ENCODE results near the gene PRPF40A. TPM values are rescaled to one million over a fixed set of nuclear protein-coding genes. Genes with fewer than 3 reads are reported as not detected.

The PRPF40A gene
- total and polyA plus RNA-seq, 2 experiments from 2014 or later = 86.1 to 112 TPM

DNA sequence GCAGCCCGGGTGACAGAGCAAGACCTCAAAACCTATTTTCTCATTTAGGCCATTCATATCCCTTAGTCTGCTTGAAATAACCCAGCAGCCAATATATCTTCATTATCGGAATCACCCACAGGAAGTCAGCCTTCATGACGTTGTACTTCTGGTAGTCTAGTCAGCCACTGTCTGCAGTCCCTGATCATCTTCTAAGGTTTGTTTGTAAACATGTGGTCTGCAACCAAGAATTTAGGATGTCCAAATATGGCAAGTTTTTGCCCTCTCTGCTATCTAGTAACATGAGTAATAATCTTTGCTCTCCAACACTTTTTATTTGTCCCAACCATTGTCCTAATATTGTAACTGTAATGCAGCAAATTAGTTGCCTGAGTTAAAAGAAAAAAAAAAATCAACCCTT lies 92.5 kb downstream of the PRPF40A start:
- Histone ChIP-seq H3K27ac (no peak overlapping the region), H3K4me3 (no peak overlapping the region), H4K20me1 (ENCODE audit: insufficient read depth) (no peaks in the 10 kb centered on the region), H3K9ac (no peak overlapping the region), H3K9me3 (ENCODE audit: low read depth) (no peaks in the 10 kb centered on the region), H3F3A (ENCODE audit: insufficient read depth) (peaks cover 10% of the 10 kb centered on the region; the same call in 1 of the 2 replicates), H3K4me2 (ENCODE audit: unreplicated experiment) (no peak overlapping the region), H3K27me3 (replicated peaks; ENCODE audit: insufficient read depth) (no peaks in the 10 kb centered on the region), H3K36me3 (ENCODE audit: low read depth) (peaks cover 3% of the 10 kb centered on the region; the same call in 1 of the 2 replicates), H3K79me2 (ENCODE audit: insufficient read depth) (no peaks in the 10 kb centered on the region), H3K9me2 (ENCODE audit: insufficient read depth) (no peaks in the 10 kb centered on the region), H2AFZ (no peak overlapping the region), H3K4me1 (ENCODE audit: insufficient read depth) (peaks cover 6% of the 10 kb centered on the region)
- in situ Hi-C loops (cut with MboI) = loop anchor here (5.0 to 25.0 kb wide), 2 partner anchors 433 to 588 kb away; no protein-coding TSS in a partner anchor
- WGBS, 2 experiments (ENCODE audit: low coverage in 1 of 2, low lambda C conversion rate in 2 of 2, missing lambda C conversion rate in 2 of 2) = 90 to 92% methylated on average over 3 of the region's 3 CpGs
- no peak for TF ChIP-seq EZH2phosphoT487 (IDR thresholded peaks at IDR 0.05; ENCODE audit: insufficient read depth, low read depth)
- TF ChIP-seq EZH2 (IDR thresholded peaks at IDR 0.05; ENCODE audit: insufficient read depth, poor library complexity, severe bottlenecking) = no peak
- no peak for DNase-seq

- Histone ChIP-seq H3K4me3 (no peak overlapping the region), H3K9ac (no peak overlapping the region), H4K20me1 (ENCODE audit: insufficient read depth) (no peaks in the 10 kb centered on the region), H3K79me2 (ENCODE audit: insufficient read depth) (no peaks in the 10 kb centered on the region), H2AFZ (no peak overlapping the region), H3F3A (ENCODE audit: insufficient read depth) (peaks cover 10% of the 10 kb centered on the region; the same call in 1 of the 2 replicates), H3K36me3 (ENCODE audit: low read depth) (peaks cover 8% of the 10 kb centered on the region; the same call in 1 of the 2 replicates), H3K4me2 (ENCODE audit: unreplicated experiment) (no peak overlapping the region), H3K27ac (no peak overlapping the region), H3K27me3 (replicated peaks; ENCODE audit: insufficient read depth) (no peaks in the 10 kb centered on the region), H3K9me3 (ENCODE audit: low read depth) (no peaks in the 10 kb centered on the region), H3K9me2 (ENCODE audit: insufficient read depth) (no peaks in the 10 kb centered on the region), H3K4me1 (ENCODE audit: insufficient read depth) (peaks cover 6% of the 10 kb centered on the region)
- TF ChIP-seq EZH2phosphoT487 (IDR thresholded peaks at IDR 0.05; ENCODE audit: insufficient read depth, low read depth) (no peak), EZH2 (IDR thresholded peaks at IDR 0.05; ENCODE audit: insufficient read depth, poor library complexity, severe bottlenecking) (no peak)
- no peak for DNase-seq
- in situ Hi-C loops (cut with MboI) = loop anchor here (5.0 kb wide), 1 partner anchor 431 kb away; no protein-coding TSS in a partner anchor
- 87 to 90% methylated on average over 1 of the region's 2 CpGs for WGBS, 2 experiments (ENCODE audit: low coverage in 1 of 2, low lambda C conversion rate in 2 of 2, missing lambda C conversion rate in 2 of 2)
Measured at GRCh38 chr2:152623775-152624174, 93.5 kb downstream of the PRPF40A start.

GRCh38 chr2:152623076-152623740 lies 94.1 kb downstream of the PRPF40A start:
- peaks cover 6% of the 10 kb centered on the region for H3K4me1 ChIP-seq (ENCODE audit: insufficient read depth)
- peaks cover 10% of the 10 kb centered on the region; the same call in 1 of the 2 replicates for H3F3A ChIP-seq (ENCODE audit: insufficient read depth)
- 76% methylated on average over 13 of the region's 13 CpGs for WGBS, 2 experiments (ENCODE audit: low coverage in 1 of 2, low lambda C conversion rate in 2 of 2, missing lambda C conversion rate in 2 of 2)
- no peak overlapping the region for H3K4me2 ChIP-seq (ENCODE audit: unreplicated experiment)
- H3K36me3 ChIP-seq (ENCODE audit: low read depth) = peaks cover 9% of the 10 kb centered on the region; the same call in 1 of the 2 replicates
- H3K9me2 ChIP-seq (ENCODE audit: insufficient read depth) = no peaks in the 10 kb centered on the region
- H3K4me3 ChIP-seq = no peak overlapping the region
- in situ Hi-C loops (cut with MboI) = loop anchor here (5.0 kb wide), 1 partner anchor 431 kb away; no protein-coding TSS in a partner anchor
- no peaks in the 10 kb centered on the region for H3K27me3 ChIP-seq (replicated peaks; ENCODE audit: insufficient read depth)
- no peaks in the 10 kb centered on the region for H3K9me3 ChIP-seq (ENCODE audit: low read depth)
- TF ChIP-seq EZH2phosphoT487 (IDR thresholded peaks at IDR 0.05; ENCODE audit: insufficient read depth, low read depth) (no peak), EZH2 (IDR thresholded peaks at IDR 0.05; ENCODE audit: insufficient read depth, poor library complexity, severe bottlenecking) (no peak)
- H3K9ac ChIP-seq = no peak overlapping the region
- H3K27ac ChIP-seq = no peak overlapping the region
- no peak overlapping the region for H2AFZ ChIP-seq
- no peak for DNase-seq
- no peaks in the 10 kb centered on the region for H3K79me2 ChIP-seq (ENCODE audit: insufficient read depth)
- H4K20me1 ChIP-seq (ENCODE audit: insufficient read depth) = no peaks in the 10 kb centered on the region

DNA sequence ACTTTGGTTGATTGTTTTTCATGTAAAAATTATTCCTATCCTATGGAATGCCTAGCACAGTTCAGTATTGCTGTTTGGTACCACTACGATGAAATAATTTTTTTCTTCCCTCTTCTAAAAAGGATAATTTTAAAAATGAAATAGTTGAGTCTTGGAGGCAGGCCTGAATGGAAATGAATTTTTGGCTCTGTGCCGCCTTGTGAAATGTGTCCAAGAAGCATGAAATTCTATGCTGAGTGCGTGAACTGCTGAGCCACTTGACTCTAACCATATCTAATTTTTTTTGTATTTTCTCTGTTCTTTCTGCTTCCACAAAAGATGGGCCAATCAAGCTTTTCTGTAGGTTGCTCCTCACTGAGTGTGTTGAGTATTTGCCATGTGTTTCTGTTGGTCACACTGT lies 95.0 kb downstream of the PRPF40A start:
- TF ChIP-seq EZH2 (IDR thresholded peaks at IDR 0.05; ENCODE audit: insufficient read depth, poor library complexity, severe bottlenecking) = no peak
- TF ChIP-seq EZH2phosphoT487 (IDR thresholded peaks at IDR 0.05; ENCODE audit: insufficient read depth, low read depth) = no peak

More for the DNA sequence above, 95.0 kb downstream of the PRPF40A start:
- no peaks in the 10 kb centered on the region for H3K79me2 ChIP-seq (ENCODE audit: insufficient read depth)
- peaks cover 12% of the 10 kb centered on the region; the same call in 1 of the 2 replicates for H3K36me3 ChIP-seq (ENCODE audit: low read depth)
- H4K20me1 ChIP-seq (ENCODE audit: insufficient read depth) = no peaks in the 10 kb centered on the region
- H2AFZ ChIP-seq = no peak overlapping the region
- peaks cover 5% of the 10 kb centered on the region for H3K4me1 ChIP-seq (ENCODE audit: insufficient read depth)
- peaks cover 10% of the 10 kb centered on the region; the same call in 1 of the 2 replicates for H3F3A ChIP-seq (ENCODE audit: insufficient read depth)
- H3K9me3 ChIP-seq (ENCODE audit: low read depth) = no peaks in the 10 kb centered on the region
- H3K4me2 ChIP-seq (ENCODE audit: unreplicated experiment) = no peak overlapping the region
- no peak overlapping the region for H3K9ac ChIP-seq
- H3K27ac ChIP-seq = no peak overlapping the region
- DNase-seq = no peak
- in situ Hi-C loops (cut with MboI) = loop anchor here (5.0 kb wide), 1 partner anchor 430 kb away; no protein-coding TSS in a partner anchor
- no peak overlapping the region for H3K4me3 ChIP-seq
- 90 to 96% methylated on average over 3 of the region's 3 CpGs for WGBS, 2 experiments (ENCODE audit: low coverage in 1 of 2, low lambda C conversion rate in 2 of 2, missing lambda C conversion rate in 2 of 2)
- H3K9me2 ChIP-seq (ENCODE audit: insufficient read depth) = no peaks in the 10 kb centered on the region
- no peaks in the 10 kb centered on the region for H3K27me3 ChIP-seq (replicated peaks; ENCODE audit: insufficient read depth)
